Measurements from ENCODE around the gene RASSF1.

RASSF1 gene

DNA sequence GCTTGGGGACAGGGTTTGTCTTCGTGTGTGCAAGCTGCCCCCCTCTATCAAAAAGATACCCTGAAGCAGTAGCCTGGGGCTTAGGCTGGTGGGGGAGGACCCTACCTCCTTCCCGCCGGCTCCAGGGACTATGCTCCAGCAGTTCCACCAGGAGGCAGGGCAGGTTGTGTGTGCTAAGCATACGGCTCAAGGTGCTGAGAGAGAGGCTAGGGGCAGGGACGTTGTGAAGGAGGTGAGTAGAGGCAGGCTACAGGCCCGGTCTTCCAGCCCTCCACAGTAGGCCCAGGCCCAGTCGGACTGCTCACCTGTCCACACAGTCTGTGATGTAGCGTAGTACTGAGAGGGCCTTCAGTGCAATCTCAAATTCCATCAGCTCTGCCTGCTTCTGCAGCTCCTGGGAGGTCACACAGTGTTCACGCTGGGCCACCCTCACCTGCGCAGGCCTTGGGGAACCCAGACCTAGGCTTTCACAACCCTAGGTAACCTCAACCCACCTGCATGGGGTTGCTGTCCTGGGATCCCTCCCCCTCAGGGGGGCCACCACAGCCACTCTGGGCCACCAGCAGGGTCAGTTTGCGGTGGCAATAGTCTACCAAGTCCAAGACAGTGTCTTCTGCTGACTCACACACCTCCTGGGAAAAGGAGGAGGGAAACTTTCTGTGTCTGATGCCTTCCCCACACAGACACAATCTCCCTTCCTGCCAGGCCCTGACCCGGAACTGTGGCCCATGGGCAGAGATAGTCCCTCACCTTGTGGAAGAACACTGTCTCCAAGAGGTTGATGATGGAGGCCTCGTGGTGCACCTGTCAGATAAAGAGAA lies 2.4 kb upstream of the RASSF1 start:
- DNase-seq (ENCODE audit: low spot score) = no peak

GRCh38 chr3:50341996-50342650 lies 1.5 kb upstream of the RASSF1 start:
- no peak for DNase-seq (ENCODE audit: low spot score)

DNA sequence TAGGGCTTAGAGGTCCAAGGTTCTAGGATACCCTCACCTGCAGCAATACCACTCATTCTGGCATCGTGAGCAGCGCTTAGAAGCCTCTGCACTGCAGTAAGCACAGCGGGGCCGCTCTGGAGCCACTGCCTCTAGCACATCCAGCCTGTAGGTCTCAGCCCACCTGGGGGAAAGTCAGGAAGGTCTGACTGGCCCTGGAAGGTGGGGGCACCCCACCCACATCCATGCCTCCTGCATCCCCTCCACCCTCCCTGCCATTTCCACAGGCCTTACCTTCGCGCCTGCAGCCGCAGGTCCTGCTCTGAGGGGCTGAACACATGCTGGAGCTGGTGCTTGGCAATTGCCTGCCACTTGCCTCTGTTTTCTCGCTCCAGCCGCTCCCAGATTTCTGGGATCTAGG lies 901 bp upstream of the RASSF1 start:
- DNase-seq (ENCODE audit: low spot score) = no peak

GRCh38 chr3:50340147-50340447 lies 539 bp downstream of the RASSF1 start:
- DNase-seq (ENCODE audit: low spot score) = no peak

DNA sequence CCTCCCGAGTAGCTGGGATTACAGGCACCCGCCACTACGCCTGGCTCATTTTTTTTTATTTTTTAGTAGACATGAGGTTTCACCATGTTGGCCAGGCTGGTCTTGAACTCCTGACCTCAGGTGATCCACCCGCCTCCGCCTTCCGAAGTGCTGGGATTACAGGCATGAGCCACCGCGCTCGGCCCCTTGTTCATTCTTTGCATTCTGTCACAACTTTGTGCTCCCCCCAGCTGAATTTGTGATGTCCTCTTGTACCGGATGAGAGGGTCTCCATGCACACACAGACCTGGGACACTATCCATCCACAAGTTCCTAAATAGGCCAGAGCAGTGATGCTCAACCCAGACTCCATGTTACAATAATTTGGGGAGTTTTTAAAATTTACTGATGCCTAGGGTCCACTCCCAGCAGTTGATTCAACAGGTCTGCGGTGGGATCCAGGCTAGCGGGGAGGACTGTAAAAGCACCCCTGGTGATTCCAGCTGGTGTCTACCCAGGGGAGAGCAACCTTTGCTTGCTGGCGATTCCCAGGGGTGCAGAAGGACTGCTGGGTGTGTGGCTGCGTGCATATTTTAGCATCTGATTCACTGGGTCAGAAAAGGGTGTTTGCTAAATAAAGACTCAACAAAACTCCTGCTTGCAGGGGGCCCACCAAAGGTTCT lies 1.0 kb downstream of the RASSF1 start:
- peak; percentile 53 for DNase-seq (ENCODE audit: low spot score)

DNA sequence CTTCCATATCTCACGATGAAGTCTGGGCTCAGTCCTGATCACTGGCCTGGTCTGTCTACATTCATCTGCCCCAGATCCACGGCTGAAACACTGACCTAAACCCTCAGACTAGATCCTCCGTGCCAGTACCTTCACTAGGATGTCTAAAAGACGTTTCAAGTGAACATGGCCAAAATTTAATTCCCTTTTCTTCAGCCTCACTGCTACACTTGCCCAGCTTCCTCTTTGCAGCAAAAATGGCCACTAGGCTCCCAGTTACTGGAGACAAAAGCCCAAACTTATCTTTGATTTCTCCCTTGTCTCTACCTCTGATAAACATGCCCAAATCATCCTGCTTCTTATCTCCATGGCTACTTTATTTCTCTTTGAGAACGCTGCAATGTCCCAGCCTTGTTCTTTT lies 1.7 kb downstream of the RASSF1 start:
- DNase-seq (ENCODE audit: low spot score) = no peak

- peak; percentile 96 for DNase-seq (ENCODE audit: low spot score)
Measured at GRCh38 chr3:50337175-50337861, 3.3 kb downstream of the RASSF1 start.

DNA sequence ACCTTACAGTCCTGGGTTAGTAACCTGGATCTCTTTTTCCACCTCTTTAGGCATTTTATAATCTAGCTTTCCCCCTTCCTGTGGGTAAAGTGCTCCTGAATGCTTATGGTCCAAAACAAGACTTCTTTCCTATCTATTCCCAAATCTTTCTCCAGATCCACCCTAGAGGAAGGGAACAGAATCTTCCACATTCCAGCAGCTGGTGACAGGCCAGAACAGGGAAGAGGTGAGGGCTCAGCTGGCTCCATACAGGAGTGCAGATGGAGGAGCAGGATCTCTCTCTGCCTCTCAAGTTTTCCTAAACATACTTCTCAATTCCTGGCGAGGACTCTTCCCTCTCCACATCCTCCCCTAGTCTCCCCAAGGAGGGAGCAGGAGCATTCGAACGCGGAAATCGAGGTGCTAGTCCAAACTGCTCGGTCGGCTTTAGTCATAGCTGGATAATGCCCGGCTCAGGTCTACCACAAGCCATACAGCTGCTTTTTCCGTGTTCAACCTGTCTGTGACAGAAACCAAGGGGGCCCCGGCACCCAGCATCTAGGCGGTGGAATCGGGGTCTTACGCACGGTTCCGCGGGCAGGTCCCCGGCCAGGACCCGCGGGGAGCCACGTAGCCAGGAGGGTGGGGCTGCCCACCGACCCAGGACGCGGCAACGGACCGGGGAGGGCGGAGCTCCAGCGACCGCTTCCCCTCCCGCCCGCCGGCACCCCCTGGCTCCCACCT lies 4.0 kb downstream of the RASSF1 start:
- DNase-seq (ENCODE audit: low spot score) = peak; percentile 73

- no peak for DNase-seq (ENCODE audit: low spot score)
Measured at GRCh38 chr3:50334339-50335075, 6.1 kb downstream of the RASSF1 start.

DNA sequence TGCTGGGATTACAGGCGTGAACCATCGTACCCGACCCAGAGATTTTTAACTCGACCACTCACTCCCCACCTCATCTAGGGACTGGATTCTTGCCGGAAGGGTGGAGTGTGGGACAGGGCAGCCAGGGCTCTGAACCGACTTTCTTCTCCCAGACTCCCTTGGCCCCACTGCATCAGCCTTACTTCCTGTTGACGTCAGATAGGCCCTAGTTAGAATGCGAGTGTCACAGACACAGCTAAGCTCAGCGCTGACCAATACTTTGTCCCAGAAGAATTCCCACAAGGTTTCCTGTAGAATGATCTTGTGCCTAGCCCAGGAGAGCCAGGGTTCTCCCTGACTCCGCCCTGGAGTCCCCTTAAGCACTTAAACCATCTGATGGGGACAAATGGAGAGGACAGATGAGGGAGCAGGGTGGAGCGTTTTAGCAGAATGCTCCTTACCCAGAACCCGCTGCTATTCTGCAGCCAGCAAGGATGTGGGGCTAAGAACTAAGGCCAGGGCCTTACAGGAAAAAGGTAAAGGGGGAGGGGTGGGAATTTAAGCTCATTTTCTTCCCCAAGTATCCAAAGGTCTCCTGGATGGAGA lies 6.8 kb downstream of the RASSF1 start:
- DNase-seq (ENCODE audit: low spot score) = no peak

DNA sequence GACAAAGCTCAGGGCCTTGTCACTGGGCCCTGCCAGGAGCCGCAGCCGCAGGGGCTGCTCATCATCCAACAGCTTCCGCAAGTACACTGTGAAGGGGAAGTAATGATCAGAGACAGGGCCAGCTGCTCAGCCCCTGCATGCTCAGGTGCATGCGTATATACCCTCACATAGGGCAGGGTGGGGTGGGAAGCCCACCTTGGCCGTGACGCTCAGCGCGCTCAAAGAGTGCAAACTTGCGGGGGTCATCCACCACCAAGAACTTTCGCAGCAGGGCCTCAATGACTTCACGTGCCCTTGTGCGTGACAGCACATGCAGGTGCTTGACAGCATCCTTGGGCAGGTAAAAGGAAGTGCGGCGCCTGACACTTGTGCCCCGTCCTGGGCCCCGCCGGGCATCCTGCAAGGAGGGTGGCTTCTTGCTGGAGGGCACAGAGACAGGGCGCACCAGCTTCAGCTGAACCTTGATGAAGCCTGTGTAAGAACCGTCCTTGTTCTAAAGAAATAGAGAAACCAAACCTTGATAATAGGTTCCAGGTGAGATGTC lies 9.2 kb downstream of the RASSF1 start:
- no peak for DNase-seq (ENCODE audit: low spot score)

DNA sequence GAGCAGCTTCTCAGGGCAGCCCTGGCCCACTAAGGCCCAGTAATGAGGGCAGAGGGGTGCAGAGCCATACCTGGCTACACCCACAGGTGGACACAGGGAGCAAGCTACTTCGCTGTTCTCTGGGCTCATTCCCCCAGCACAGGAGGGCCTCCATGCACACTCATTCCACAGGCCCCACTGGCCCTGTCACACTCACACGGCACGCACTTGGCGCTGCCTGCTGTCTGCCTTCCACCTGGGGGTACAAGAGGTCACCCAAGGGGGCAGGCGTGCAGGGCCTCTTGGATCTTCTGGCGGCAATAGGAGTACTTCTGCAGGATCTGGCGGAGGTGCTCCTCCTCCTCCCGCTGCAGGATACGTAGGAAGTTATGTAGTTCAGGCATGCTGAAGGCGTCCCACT lies 10.3 kb downstream of the RASSF1 start:
- no peak for DNase-seq (ENCODE audit: low spot score)

DNA sequence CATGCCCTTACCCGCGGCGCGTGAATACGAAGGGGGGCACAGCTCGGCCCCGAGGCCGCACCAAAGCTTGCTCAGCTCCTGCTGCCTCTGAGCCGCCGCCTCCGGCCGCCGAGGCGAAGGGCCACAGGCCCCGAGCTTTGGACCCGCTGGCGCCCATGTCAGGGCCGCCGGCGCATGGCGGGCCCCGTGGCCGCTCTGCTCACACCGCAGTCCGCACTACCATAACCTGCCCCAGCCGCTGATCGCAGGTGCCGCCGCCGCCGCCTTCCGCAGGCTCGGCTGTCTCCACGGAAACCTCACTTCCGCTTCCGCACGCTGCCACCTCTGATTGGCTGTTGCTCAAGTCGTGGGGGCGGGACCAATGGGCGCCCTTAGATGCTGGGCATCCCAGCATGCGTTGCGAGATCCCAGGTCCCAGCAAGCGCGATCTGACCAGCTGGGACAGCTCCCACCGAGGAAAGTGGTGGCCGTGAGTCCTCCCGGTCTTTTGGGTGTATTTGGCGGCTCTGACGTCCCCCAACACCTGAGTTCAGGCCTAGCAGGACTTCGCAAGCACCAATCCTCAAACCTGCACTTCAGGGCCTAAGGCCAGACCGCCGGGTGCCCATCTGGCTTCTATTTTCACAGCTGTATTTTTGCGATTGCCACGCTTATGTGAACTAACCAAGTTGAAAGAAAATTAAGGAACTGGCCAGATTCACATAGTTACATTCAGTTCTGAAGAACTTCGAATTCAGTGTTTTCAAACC lies 12.5 kb downstream of the RASSF1 start, which contains the start of gene TUSC2:
TUSC2 (minus strand) TSS at position 281 of the 749 bp plus-strand sequence; CDS start at position 157, 124 bp downstream.
- DNase-seq (ENCODE audit: low spot score) = peak; percentile 97

DNA sequence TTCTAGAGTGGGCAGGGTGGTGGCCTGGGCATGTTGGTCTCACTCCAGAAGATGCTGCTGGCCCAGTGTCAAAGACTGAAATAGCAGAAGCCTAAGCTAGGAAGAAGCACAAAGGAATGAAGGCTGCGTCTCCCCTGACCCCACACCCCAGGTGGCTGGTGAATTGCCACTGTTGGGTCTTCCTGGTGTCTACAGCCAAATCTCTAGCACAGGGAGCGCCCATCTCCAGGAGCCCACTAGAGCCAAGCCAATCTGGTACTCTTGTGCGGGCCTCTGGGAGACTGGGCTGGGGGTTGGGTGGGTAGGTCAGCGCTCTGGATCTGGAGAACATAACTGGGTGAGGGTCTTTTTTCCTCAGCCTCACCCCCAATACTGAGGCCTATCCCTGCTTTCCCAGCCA lies 13.5 kb downstream of the RASSF1 start:
- DNase-seq (ENCODE audit: low spot score) = no peak

DNA sequence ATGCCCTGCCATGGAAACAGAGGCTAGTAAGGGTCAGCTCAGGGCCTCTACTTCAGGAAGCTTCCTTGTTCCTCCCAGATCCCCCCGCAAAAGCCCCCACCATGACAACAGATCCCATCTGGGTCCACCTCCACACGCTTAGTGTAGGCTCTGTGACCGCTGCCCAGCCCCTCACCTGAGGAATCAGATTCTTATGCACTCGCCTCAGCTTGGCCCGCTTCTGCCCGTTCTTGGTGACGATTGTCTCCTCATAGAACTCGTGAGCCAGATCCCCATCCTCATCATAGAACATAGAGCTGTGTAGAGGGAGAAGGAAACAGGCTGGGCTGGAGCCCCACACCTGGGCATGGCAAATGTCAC lies 14.5 kb downstream of the RASSF1 start:
- no peak for DNase-seq (ENCODE audit: low spot score)

- no peak for DNase-seq (ENCODE audit: low spot score)
Measured at GRCh38 chr3:50325497-50326181, 15.0 kb downstream of the RASSF1 start.

GRCh38 chr3:50325113-50325480 lies 15.5 kb downstream of the RASSF1 start:
- DNase-seq (ENCODE audit: low spot score) = no peak

GRCh38 chr3:50324351-50325112 lies 16.1 kb downstream of the RASSF1 start:
- DNase-seq (ENCODE audit: low spot score) = peak; percentile 58
